Esophagus mucosa (tissue), 1 donor: ENCODE data around the gene TAOK3. TPM values are rescaled to one million over a fixed set of nuclear protein-coding genes. Genes with fewer than 3 reads are reported as not detected.
"Not testable (repeated sequence)": the region's sequence is repeated elsewhere in the genome, so short reads cannot be mapped to it uniquely, and the experiment has no call there.

ENCODE experiments used
- ATAC-seq: fragments of 200-7000 bp; cut with Tn5 transposase; one replicate; pipeline ENCODE4 v1.9.1; 2020
- total RNA-seq: library from RNA; stranded (reverse); gene quantifications from one replicate; pipeline ENCODE4 v1.2.4, GENCODE V29; 2023
- donor health status: DM: yes; HTN: yes; CAD: no.

TAOK3 gene
- total RNA-seq, 1 donor from 2014 or later, result 22.8 TPM

DNA sequence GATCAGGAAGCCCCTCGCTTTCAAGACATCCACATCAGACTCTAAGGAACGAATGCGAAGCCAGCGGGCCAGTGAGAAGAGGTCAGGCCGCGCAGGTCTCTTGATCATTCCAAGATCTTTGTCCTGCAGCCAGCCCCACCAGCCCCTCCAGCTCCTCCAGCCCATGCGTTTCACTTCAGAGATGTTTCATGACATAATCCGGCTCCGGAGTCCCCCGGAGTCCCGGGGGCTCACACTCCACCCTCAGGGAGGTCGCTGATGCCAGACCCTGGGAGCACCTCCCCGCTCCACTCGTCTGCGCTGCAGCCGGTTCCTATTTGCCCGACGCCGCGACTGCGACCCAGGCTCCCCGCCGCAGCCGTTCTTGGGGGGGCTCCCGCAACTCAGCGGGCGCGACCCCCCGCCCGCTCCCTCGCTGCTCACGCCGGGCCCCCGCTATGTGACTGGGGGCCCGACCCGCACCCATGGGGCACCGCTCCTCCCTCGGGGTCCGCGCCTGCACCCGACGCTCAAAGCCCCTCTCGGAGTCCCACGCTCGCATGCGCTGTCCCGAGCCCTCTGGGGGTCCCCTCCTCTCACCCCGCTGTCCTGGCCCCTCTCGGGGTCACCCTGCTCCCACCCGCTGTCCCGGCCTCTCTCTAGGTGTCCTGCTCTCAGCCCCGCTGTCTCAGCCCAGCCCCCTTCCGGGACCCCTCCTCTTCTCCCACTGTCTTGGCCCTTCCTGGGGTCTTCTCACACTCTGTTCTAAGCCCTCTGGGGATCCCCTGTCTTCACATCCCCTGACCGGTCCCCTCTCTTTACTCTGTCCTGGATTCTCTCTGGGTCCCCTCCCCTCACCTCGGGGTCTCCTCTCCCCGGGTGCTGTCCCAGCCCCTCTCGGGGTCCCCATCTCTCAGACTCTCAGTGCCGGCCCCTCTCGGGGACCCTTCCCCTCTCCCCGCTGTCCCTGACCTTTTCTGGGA, 1.1 kb downstream of the TAOK3 start:
- no peak for ATAC-seq

DNA sequence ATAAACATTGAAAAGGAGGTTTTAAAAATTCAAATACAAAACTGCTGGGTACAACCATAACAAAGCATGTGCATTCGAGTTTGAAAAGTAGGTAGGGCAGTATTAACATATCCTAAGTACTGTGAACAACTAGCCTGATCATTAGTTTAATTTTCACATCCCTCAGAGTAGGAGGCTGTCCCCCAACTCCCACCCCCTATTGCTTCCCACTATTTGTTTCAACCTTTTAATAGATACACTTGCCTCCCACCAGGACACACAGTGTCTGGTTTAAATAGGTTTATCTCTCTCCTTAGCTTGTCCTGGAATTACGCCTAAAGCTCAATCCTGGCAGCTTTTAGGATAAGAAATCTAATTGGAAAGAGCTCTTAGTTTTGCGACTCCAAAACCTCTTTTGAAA, 2.1 kb downstream of the TAOK3 start:
- no peak for ATAC-seq

DNA sequence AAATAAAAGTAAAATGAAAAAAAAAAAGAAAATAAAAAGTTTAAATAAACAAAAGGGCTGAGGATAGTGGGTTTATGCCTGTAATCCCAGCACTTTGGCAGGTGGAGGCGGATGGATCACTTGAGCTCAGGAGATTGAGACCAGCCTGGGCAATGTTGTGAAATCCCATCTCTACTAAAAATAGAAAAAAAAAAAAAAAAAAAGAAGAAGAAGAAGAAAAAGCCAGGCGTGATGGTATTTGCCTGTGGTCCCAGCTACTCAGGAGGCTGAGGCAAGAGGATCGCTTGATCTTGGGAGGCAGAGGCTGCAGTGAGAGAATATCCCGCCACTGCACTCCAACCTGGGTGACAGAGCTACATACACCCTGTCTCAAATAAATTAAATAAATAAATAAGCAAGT, 3.9 kb downstream of the TAOK3 start:
- no peak for ATAC-seq

DNA sequence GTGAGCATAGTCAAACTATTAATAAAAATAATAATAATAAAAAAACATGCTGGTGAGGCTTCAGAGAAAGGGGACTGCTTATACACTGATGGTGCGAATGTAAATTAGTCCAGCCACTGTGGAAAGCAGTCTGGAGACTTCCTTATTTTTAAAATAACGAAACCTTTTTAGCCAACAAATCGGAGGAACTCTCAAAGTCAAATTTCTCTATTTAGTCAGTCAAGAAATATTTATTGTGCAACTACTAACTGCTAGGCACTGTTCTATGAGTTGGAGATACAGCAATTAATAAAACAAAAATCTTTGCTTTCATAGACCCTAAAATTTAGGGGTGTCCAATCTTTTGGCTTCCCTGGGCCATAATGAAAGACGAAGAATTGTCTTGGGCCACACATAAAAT, 10.8 kb downstream of the TAOK3 start:
- ATAC-seq, result no peak

DNA sequence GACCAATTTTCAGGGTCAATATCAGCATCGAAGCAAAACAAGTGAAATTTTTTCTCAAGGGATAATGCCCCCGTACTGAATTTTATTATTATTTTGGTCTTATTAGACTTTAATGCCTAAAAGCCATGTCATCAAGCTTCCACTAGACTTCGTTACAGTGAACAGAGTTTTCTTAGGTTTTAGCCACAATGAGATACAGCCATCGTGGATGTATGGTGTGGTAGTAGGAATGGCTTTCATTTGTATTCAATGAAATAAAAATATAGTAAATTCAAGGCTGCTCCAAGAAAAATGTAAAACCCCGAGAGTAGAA, 11.7 kb downstream of the TAOK3 start:
- ATAC-seq, result no peak

DNA sequence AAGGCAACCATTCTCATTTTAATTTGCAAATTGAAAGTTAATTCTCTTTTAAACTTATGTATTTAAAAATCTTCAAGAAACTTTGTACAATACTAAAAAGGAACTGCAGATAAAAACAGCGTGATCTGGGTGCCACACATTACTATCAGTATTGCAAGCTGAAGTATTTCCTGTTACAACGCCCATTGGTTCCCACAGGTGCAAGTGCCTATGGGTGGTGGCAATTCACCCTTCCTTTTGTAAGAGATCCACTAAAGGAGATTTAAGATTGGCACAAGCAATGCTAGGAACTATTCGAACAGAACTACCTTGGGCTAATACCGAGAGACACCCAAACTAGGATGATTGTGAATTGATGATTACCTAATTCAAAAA, 13.2 kb downstream of the TAOK3 start:
- ATAC-seq, result no peak

DNA sequence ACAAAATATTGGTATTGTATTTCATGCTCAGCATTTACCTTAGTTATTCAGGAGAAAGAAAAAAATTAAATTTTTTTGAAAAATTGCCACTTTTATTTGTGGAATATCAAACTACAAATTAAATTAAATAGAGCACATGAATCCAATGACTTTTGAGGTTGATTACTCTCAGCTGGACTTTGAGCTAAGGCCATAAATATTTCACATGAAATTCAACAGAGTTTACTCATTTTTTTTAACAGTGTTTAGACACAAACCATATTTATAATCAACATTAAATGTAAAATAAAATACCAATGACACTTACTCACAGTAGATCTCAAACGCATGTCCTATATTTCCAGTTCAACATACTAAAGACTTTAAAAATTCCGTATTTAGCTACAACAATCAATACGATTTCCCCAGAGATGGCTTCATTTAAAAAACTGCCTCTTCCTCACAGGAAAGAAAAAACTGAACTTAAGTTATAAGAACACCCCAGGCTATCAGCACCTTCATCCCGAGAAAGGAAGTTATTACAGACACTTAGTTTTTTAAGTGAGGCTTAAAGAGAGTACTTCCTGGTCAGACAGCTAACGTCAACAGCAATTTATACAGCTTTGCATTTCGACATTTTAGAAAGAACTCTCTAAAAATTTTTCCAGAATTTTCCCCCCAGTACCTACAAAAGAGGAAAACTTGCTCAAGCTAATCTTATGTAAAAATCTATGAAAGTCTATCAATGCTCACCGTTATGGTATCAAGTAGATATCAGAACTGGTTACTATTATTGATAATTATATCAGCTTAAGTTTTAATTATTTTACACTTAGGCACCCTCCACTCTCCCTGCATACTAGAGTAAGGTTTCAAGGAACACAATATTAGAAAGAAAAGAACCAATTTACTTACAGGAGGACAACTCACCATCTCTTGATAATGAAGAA, 13.8 kb downstream of the TAOK3 start:
- no peak for ATAC-seq

DNA sequence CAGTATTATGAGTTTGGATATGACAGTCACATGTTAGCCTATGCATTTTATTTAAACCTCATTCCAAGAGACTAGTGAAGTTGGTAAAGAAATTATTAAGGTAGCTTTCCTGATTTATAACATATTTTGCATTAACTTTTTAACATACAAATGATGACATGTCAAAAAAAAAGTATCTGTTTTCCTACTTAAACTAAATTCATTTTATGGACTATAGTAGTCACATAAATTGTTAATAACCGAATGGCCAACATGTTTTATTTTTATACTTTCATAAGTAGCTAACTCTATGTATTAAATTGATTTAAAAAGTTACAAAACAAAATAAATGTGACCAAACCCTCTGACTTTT, 14.7 kb downstream of the TAOK3 start:
- no peak for ATAC-seq

DNA sequence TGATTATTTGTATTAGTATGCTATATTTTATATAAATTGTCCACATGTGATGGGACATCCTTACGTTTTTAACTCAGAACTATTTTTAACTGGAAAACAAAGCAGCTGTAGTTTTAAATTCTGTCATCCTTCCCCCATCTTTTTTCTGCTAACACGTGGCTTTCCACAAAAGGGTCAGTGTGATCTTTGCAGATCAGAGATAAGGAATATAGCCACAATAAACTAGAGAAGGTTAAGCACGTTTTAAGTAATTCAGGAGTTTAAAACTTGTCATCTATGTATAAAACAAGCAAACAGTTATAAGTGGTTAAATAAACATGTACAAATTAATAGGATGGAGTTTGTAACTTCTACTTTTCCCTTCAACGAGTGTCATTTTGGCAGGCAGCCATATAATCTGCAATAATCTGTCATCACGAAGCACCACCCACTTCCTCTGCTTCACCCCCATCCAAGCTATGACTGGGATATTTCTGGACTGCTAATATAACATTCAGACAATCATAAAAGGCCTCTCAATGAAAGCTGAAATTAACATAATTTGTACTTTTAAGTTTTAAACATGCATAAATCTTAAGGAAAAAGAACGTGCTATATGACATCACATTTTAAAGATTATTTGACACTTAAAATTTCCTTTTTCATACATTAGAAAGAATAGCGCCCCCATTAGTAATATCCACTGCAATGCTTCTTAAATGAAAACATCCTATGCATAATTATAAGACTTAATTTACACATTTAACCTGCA, 15.3 kb downstream of the TAOK3 start:
- ATAC-seq, result no peak

DNA sequence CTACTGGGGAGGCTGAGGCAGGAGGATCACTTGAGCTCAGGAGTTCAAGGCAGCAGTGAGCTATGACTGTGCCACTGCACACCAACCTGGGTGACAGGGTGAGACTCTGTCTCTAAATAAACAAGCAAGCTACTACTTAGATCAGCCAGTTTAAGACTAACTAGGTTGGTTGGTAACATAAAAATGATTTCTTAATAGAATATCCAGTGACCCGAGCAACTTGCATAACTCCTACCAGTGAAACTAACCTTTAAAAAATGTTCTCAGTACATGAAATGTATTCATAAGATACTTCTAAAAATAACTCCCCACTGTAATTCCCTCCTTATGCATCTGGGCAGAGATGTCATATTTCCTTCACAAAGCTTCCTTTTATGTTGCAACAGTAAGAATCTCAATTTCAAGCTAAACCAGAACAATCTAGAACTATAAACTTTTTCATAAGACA, 15.9 kb downstream of the TAOK3 start:
- ATAC-seq, result peak; percentile 67

DNA sequence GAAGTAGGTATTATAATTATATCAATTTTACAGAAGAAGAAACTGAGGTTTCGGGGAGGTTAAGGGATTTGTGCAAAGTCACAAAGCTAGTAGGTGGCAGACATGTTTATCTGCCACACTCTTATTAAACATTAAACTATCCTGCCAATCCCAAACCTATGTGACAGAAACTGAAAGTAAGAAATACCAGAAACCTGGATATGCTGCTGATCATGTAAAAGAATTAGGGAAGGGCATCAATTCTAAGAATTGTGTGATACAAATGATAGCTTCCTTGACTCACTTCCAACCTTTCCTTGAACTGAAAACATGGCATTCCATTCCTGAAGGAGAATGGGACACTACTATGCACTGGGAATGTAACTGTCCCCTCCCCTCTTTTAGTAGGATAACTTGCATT, 16.9 kb downstream of the TAOK3 start:
- ATAC-seq, result no peak

DNA sequence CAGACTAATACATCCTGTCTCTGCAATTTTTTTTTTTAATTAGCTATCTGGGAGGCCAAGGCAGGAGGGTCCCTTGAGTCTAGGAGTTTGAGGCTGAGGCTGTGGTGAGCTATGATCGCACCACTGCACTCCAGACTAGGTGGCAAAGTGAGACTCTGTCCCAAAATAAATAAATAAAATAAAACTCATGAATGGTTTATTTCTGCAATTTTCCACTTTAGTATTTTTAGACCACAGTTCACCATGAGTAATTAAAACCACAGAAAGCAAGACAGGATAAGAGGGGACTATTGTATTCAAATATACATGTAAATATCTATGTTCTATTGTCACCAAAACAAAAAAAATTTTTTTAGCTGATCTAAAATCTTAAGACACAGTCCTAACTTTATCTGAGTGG, 17.8 kb downstream of the TAOK3 start:
- ATAC-seq, result no peak

DNA sequence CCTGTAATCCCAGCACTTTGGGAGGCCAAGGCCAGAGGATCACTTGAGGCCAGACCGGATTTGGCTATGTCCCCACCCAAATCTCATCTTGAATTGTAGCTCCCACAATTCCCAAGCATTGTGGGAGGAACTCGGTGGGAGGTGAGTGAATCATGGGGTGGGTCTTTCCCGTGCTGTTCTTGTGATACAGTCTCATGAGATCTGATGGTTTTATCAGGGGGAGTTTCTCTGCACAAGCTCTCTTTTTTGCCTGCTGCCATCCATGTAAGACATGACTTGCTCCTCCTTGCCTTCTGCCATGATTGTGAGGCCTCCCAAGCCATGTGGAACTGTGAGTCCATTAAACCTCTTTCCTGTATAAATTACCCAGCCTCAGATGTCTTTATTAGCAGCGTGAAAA, 18.2 kb downstream of the TAOK3 start:
- not testable (repeated sequence) for ATAC-seq

DNA sequence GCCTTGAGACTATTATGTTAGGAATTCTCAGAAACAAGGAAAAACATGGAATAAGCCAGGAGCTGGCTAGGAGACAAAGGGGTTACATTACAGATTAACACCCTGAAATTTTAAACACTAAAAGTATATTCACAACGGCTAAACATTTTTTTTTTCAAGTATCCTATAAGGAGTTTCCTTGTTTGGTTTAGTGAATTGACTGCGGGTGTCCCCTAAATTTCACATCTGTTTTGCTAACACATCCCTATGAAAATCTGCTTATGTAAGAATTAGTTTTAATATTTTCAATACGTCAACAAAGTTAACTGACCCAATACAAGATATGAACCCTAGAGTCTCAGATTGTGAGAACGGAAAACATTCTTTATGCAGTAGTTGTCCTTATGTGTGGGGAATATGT, 19.0 kb downstream of the TAOK3 start:
- ATAC-seq, result no peak

DNA sequence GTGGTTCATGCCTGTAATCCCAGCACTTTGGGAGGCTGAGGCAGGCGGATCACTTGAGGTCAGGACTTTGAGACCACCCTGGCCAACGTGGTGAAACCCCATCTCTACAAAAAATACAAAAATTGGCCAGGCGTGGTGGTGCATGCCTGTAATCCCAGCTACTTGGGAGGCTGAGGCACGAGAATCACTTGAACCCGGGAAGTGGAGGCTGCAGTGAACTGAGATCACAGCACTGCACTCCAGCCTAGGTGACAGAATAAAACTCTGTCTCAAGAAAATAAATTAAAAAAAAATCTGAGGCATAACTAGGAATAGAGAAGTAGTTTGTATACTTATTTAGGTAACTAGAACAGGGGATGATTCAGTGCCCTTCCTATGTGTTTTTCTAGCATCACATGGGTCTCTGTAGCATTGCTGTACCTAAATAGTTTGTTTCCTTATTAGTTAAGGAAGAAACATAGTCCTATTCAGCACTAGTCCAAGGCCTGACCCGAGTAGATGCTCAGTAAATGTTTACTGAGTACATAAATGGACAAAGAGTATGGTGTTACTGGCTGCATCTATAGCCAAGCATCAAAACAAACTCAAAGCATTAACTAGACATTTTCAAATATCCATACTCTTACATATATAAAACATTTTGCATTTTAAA, 21.7 kb downstream of the TAOK3 start:
- no peak for ATAC-seq

DNA sequence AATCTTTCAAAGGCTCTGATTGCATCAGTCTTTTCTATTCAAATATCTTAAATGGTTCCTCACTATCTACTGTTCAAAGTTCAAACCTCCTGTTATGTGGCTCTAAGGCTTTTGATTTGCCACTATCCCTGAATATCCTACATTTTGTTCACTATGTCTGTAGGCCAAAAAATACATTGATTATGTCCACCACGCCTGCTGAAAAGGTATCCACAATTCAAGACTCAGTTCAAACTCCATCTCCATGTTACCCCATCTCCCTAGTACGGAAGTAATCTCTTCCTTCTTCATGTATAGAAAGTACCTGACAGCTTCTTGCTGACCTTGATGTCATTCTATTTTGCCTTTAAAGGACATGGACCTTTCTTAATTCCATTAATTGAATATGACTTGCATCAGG, 24.8 kb downstream of the TAOK3 start:
- ATAC-seq, result no peak

DNA sequence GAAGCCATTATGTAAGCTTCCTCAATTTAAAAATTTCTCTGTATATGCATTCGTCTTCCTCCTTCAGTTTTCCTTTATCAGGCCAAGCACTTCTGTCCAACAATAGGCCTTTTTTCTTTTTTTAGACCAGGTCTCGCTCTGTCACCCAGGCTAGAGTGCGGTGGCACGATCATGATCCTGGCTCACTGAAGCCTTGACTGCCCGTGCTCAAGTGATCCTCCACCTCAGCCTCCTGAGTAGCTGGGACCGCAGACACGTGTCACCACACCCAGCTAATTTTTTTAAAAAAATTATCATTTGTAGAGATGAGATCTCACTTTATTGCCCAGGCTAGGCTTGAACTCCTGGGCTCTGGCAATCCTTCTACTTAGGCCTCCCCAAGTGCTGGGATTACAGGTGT, 25.8 kb downstream of the TAOK3 start:
- ATAC-seq, result no peak

DNA sequence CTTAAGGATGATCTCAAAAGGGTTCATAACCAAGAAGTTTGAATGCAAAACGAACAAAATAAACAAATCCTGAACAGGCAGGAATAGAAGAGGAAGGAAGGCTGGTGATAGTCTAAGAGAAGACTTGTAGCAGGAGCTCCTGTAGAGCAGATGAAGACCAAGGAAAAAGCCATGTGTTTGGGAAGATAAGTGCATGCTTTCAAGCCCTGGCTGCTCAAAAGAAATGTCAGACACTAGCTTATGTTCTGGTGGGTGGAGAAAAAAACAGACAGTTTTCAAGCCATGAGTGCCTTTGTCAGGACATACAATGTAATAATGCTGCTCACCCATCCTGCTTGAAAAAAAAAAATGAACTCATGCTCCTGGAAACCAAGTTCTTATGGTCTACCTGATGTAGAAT, 27.4 kb downstream of the TAOK3 start:
- ATAC-seq, result no peak

DNA sequence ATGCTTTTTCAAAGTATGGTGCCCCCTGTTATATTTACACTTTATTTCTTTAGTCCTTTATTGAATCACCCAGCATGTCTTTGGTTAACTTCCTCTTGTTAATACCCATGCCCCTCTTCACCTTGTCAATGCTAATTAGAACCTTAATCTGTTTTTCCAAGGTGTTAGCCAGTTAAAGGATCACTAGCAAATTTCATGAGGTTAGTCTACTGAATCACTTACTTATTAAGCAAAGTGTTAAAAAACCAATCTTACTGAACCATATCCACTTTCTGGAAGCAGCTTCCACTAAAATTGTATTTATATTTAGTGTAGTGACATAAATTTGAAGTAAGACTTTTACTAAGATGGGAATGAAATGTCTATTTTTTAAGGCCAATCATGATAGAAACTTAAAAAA, 27.9 kb downstream of the TAOK3 start:
- no peak for ATAC-seq

DNA sequence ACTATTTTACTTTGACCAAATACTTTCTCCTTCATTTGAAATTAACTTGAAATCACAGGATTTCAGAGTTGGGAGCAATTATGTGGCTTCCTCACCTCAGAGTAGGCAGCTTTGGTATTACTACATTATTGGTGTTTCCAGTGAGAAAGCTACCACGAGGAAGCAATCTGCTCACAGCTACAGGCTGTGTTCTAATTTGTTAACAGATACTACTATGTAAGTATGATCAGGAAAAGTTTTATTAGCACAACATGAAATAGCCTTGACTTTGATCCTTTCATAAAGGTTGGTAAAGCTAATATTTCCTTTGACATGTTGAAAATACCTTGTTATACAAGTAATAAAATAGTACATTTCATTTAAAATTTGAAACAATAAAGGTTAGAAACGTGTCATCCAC, 30.6 kb downstream of the TAOK3 start:
- ATAC-seq, result no peak

DNA sequence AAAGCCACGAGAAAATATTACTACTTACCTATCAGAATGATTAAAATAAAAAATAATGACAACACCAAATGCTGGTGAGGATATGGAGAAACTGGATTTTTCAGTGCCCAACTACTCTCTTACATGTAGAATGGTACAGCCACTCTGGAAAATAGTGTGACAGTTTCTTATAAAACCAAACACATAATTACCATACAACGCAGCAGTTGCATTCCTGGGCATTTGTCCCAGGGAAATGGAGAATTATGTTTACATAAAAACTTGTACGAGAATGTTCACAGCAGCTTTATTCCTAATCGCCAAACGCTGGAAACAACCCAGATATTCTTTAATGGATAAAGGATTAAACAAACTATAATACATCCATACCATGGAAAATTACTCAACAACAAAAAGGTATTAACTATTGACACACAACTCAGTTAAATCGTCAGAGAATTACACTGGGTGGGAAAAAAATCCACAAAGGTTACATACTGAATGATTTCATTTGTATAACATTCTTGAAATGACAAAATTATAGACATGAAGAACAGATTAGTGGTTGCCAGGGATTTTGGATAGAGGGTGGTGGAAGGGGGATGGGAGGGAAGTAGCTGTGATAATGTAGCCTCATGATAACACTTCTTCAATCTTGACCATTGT, 35.4 kb downstream of the TAOK3 start:
- ATAC-seq, result no peak

DNA sequence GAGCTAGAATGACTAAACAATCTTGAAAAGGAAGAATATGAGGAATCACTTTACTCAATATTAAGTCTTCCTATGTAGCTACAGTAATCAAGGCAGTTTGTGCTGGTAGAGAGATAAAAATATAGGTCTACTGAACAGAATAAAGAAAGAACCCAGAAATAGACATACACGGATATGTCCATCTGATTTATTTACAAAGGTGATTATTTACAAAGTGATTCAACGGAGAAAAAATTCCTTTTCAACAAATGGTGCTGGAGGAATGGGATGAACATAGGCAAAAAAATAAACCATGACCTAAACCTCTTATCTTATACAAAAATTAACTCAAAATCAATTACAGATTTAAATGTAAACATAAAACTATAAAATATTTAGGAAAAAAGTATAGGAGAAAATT, 36.6 kb downstream of the TAOK3 start:
- no peak for ATAC-seq
